HCT116 (cell line): ENCODE results near the gene PAK6. TPM values are rescaled to one million over a fixed set of nuclear protein-coding genes. Genes with fewer than 3 reads are reported as not detected.

ENCODE experiments used
- ATAC-seq: fragments of 200-7000 bp; cut with Tn5 transposase; 2 replicates; pipeline ENCODE4 v1.9.1; 2020; ENCODE audit warnings: mild to moderate bottlenecking, moderate library complexity
- BruUV-seq: library from RNA; stranded (reverse); fragments of 400-500 nt; replicated peaks from 2 replicates; lab custom pipeline; 2021; lab: Mats Ljungman, UMichigan
- CTCF ChIA-PET: fragments of 300-600 bp; sonication (Branson Sonifier 250); formaldehyde crosslinking; loops from one replicate; lab custom pipeline; 2021; ENCODE audit warnings: antibody characterized with exemption; lab: Charles Lee
- POLR2A ChIA-PET: fragments of 300-600, 350-600 bp; sonication (Branson Sonifier 250); formaldehyde crosslinking; loops from one replicate; lab custom pipeline; 2021; ENCODE audit warnings: antibody characterized with exemption; lab: Charles Lee
- RAD21 ChIA-PET, 2 experiments: fragments of 300-600 bp; sonication (Branson Sonifier 250); formaldehyde crosslinking; loops; one replicate each; lab custom pipeline; 2023; ENCODE audit warnings: low total read pairs in 2 of 2; ENCODE audit not compliant: uncharacterized antibody in 2 of 2, unreplicated experiment in 2 of 2, low non-redundant PET in 1 of 2; lab: Charles Lee
- DNase-seq: peaks from one replicate; pipeline ENCODE4 v3.0.0-alpha.2; 2010; ENCODE audit warnings: low read depth, low spot score
- H2AFZ ChIP-seq: fragments of 200-600 bp; shearing (Covaris generic), sonication (generic); 2 replicates; pipeline ENCODE4 v1.6.1; 2017; ENCODE audit warnings: low read depth, mixed run types, mixed read lengths, antibody characterized with exemption, low read length; ENCODE audit not compliant: poor library complexity, severe bottlenecking
- H3K27ac ChIP-seq: 2 replicates; pipeline ENCODE4 v1.5.1; 2012; ENCODE audit warnings: low read depth, low read length
- H3K27me3 ChIP-seq: fragments of 200-600 bp; sonication (generic); 2 replicates; pipeline ENCODE4 v1.6.1; 2016; ENCODE audit warnings: mixed run types, low read length, mixed read lengths; ENCODE audit not compliant: insufficient read depth
- H3K36me3 ChIP-seq, 2 experiments: fragments of 200-500 bp in 1 of 2; fragments of 200-600 bp in 1 of 2; sonication (Bioruptor generic) in 1 of 2; sonication (generic) in 1 of 2; 2 replicates each; pipeline versions ENCODE4 v1.5.1 to v1.6.1; 2014 to 2016; ENCODE audit warnings: low read length in 2 of 2, inconsistent platforms in 1 of 2, mixed read lengths in 1 of 2, mixed run types in 1 of 2; ENCODE audit not compliant: insufficient read depth in 2 of 2, control insufficient read depth in 1 of 2
- H3K4me1 ChIP-seq, 2 experiments: fragments of 200-600 bp in 1 of 2; sonication (generic) in 1 of 2; 2 replicates each; pipeline versions ENCODE4 v1.5.1 to v1.6.1; 2012 to 2017; ENCODE audit warnings: low read length in 2 of 2, inconsistent platforms in 1 of 2, mild to moderate bottlenecking in 1 of 2, mixed read lengths in 1 of 2, mixed run types in 1 of 2, moderate library complexity in 1 of 2; ENCODE audit not compliant: insufficient read depth in 2 of 2, control insufficient read depth in 1 of 2
- H3K4me2 ChIP-seq: fragments of 200-600 bp; sonication (generic); 2 replicates; pipeline ENCODE4 v1.6.1; 2017; ENCODE audit warnings: mixed run types, low read length, mixed read lengths
- H3K4me3 ChIP-seq, 2 experiments: fragments of 200-600 bp in 1 of 2; sonication (generic) in 1 of 2; replicated peaks in 1 of 2; 2 replicates each; pipeline ENCODE4 v1.5.1; 2011 to 2016; ENCODE audit warnings: low read length in 2 of 2, control low read depth in 1 of 2, low read depth in 1 of 2, mild to moderate bottlenecking in 1 of 2, mixed read lengths in 1 of 2, mixed run types in 1 of 2
- H3K79me2 ChIP-seq: fragments of 200-600 bp; sonication (generic); 2 replicates; pipeline ENCODE4 v1.6.1; 2017; ENCODE audit warnings: mild to moderate bottlenecking, mixed run types, low read length, moderate library complexity, mixed read lengths; ENCODE audit not compliant: insufficient read depth
- H3K9ac ChIP-seq: fragments of 200-600 bp; sonication (generic); 2 replicates; pipeline ENCODE4 v1.6.1; 2016; ENCODE audit warnings: low read length, mixed read lengths
- H3K9me2 ChIP-seq: fragments of 200-600 bp; sonication (generic), shearing (Covaris generic); 2 replicates; pipeline ENCODE4 v1.6.1; 2017; ENCODE audit warnings: mixed run types, mild to moderate bottlenecking, moderate library complexity; ENCODE audit not compliant: insufficient read depth
- H3K9me3 ChIP-seq, 2 experiments: fragments of 200-500 bp in 1 of 2; fragments of 200-600 bp in 1 of 2; sonication (Bioruptor generic) in 1 of 2; sonication (generic) in 1 of 2; 2 replicates each; pipeline ENCODE4 v1.6.1; 2014 to 2017; ENCODE audit warnings: low read length in 2 of 2, mixed read lengths in 2 of 2, inconsistent platforms in 1 of 2, low read depth in 1 of 2, mild to moderate bottlenecking in 1 of 2, mixed run types in 1 of 2, moderate library complexity in 1 of 2; ENCODE audit not compliant: control insufficient read depth in 1 of 2, insufficient read depth in 1 of 2
- H4K20me1 ChIP-seq: fragments of 200-600 bp; sonication (generic), shearing (Covaris generic); 2 replicates; pipeline ENCODE4 v1.6.1; 2017; ENCODE audit warnings: mixed run types, mild to moderate bottlenecking, moderate library complexity; ENCODE audit not compliant: insufficient read depth
- CBX3 ChIP-seq: IDR thresholded peaks from 2 replicates; pipeline ENCODE4 v1.6.1; 2012; ENCODE audit warnings: low read depth
- CEBPB ChIP-seq: IDR thresholded peaks from 2 replicates; pipeline ENCODE4 v1.6.1; 2012; ENCODE audit warnings: low read depth
- EGR1 ChIP-seq: IDR thresholded peaks from 2 replicates; pipeline ENCODE4 v1.6.1; 2012; ENCODE audit warnings: low read depth
- ELF1 ChIP-seq: IDR thresholded peaks from 2 replicates; pipeline ENCODE4 v1.6.1; 2012; ENCODE audit warnings: low read depth, borderline replicate concordance
- EZH2 ChIP-seq: fragments of 200-600 bp; sonication (generic); IDR thresholded peaks from 2 replicates; pipeline ENCODE4 v1.6.1; 2017; ENCODE audit warnings: antibody characterized with exemption, mixed run types
- EZH2phosphoT487 ChIP-seq: fragments of 200-600 bp; IDR thresholded peaks from 2 replicates; pipeline ENCODE4 v1.6.1; 2018; ENCODE audit warnings: antibody characterized with exemption, borderline replicate concordance
- FOSL1 ChIP-seq: IDR thresholded peaks from 2 replicates; pipeline ENCODE4 v1.6.1; 2012; ENCODE audit warnings: low read depth
- REST ChIP-seq: IDR thresholded peaks from 2 replicates; pipeline ENCODE4 v1.6.1; 2012; ENCODE audit warnings: low read depth
- SIN3A ChIP-seq: IDR thresholded peaks from 2 replicates; pipeline ENCODE4 v1.6.1; 2012; ENCODE audit warnings: low read depth
- SP1 ChIP-seq: IDR thresholded peaks from 2 replicates; pipeline ENCODE4 v1.6.1; 2012; ENCODE audit warnings: low read depth
- SRF ChIP-seq: IDR thresholded peaks from 2 replicates; pipeline ENCODE4 v1.6.1; 2012; ENCODE audit warnings: low read depth
- ZFX ChIP-seq: fragments of 450-650 bp; IDR thresholded peaks from 2 replicates; pipeline ENCODE4 v1.6.1; 2017
- intact Hi-C: fragments of 100-400 bp; cut with micrococcal nuclease; formaldehyde crosslinking; loops from 2 replicates; pipeline ENCODE4 v1.10.0; 2022
- total RNA-seq: library from RNA; stranded (reverse); gene quantifications from one replicate; pipeline ENCODE4 v1.2.1, GENCODE V29; 2021; ENCODE audit not compliant: unreplicated experiment
- TF ChIP-seq, protein P1 (sequence below): IDR thresholded peaks from 2 replicates; pipeline ENCODE4 v1.6.1; 2012
- TF ChIP-seq, protein P2 (sequence below): IDR thresholded peaks from 2 replicates; pipeline ENCODE4 v1.6.1; 2011; ENCODE audit warnings: mild to moderate bottlenecking, low read length, moderate library complexity; ENCODE audit not compliant: insufficient replicate concordance; ENCODE audit errors: extremely low read depth

The PAK6 gene
- total RNA-seq, 1 experiment from 2014 or later = 19.9 TPM

- Histone ChIP-seq H3K4me1 (peaks cover 10 to 41% of the 10 kb centered on the region in 2 experiments), H3K9ac (no peak overlapping the region)
Observed at GRCh38 chr15:40242213-40242599, 3.3 kb downstream of the PAK6 start.

More at GRCh38 chr15:40242213-40242599, 3.3 kb downstream of the PAK6 start:
- no peak overlapping the region for H3K27ac ChIP-seq
- RAD21 ChIA-PET = no interaction called here
- H3K9me3 ChIP-seq = no peaks in the 10 kb centered on the region
- H3K36me3 ChIP-seq = no peaks in the 10 kb centered on the region
- POLR2A ChIA-PET = no interaction called here
- H3K27me3 ChIP-seq = no peaks in the 10 kb centered on the region
- no TSS peak for BruUV-seq
- no peak overlapping the region for H2AFZ ChIP-seq
- no peak overlapping the region for H3K4me2 ChIP-seq
- TF ChIP-seq SRF = no peak
- TF ChIP-seq EGR1 = no peak
- TF ChIP-seq, protein P1, sequence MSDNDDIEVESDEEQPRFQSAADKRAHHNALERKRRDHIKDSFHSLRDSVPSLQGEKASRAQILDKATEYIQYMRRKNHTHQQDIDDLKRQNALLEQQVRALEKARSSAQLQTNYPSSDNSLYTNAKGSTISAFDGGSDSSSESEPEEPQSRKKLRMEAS = no peak
- no peak for TF ChIP-seq FOSL1
- no peak for TF ChIP-seq ZFX
- TF ChIP-seq SP1 = no peak
- TF ChIP-seq REST = no peak
- no peak for TF ChIP-seq EZH2
- TF ChIP-seq, protein P2, sequence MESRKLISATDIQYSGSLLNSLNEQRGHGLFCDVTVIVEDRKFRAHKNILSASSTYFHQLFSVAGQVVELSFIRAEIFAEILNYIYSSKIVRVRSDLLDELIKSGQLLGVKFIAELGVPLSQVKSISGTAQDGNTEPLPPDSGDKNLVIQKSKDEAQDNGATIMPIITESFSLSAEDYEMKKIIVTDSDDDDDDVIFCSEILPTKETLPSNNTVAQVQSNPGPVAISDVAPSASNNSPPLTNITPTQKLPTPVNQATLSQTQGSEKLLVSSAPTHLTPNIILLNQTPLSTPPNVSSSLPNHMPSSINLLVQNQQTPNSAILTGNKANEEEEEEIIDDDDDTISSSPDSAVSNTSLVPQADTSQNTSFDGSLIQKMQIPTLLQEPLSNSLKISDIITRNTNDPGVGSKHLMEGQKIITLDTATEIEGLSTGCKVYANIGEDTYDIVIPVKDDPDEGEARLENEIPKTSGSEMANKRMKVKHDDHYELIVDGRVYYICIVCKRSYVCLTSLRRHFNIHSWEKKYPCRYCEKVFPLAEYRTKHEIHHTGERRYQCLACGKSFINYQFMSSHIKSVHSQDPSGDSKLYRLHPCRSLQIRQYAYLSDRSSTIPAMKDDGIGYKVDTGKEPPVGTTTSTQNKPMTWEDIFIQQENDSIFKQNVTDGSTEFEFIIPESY = no peak
- TF ChIP-seq EZH2phosphoT487 = no peak
- TF ChIP-seq SIN3A = no peak
- TF ChIP-seq ELF1 = no peak
- TF ChIP-seq CEBPB = no peak
- TF ChIP-seq CBX3 = no peak
- TF ChIP-seq, all 23 proteins: peak for 0
- intact Hi-C loops = no loop called here
- CTCF ChIA-PET = interaction anchor here (1.3 kb wide), 1 partner anchor 14 kb away, joined by 3 read pairs; no protein-coding TSS in a partner anchor
- no peak overlapping the region for H3K4me3 ChIP-seq
- no peak for DNase-seq
- H4K20me1 ChIP-seq = no peaks in the 10 kb centered on the region
- ATAC-seq = no peak
- no peaks in the 10 kb centered on the region for H3K9me2 ChIP-seq
- no peaks in the 10 kb centered on the region for H3K79me2 ChIP-seq
